DOHH2 (cell line): ENCODE measurements around the gene SLC6A3.

ENCODE experiments used
- H3F3A ChIP-seq: fragments of 200-600 bp; sonication (generic), shearing (Covaris generic); 2 replicates; pipeline ENCODE4 v1.6.0; 2016; ENCODE audit warnings: antibody characterized with exemption, mild to moderate bottlenecking; ENCODE audit not compliant: control insufficient read depth, insufficient read depth
- H3K27ac ChIP-seq: fragments of 200-600 bp; sonication (generic); 2 replicates; pipeline ENCODE4 v1.5.1; 2014; ENCODE audit warnings: low read depth, mild to moderate bottlenecking, low read length, moderate library complexity
- H3K27me3 ChIP-seq: fragments of 200-600 bp; sonication (generic); 2 replicates; pipeline ENCODE4 v1.6.1; 2014; ENCODE audit warnings: mild to moderate bottlenecking, low read length, mixed read lengths; ENCODE audit not compliant: control insufficient read depth
- H3K36me3 ChIP-seq: fragments of 200-600 bp; sonication (generic); 2 replicates; pipeline ENCODE4 v1.6.1; 2014; ENCODE audit warnings: mild to moderate bottlenecking, low read length, moderate library complexity, mixed read lengths; ENCODE audit not compliant: control insufficient read depth
- H3K4me1 ChIP-seq: fragments of 200-600 bp; sonication (generic); 2 replicates; pipeline ENCODE4 v1.6.1; 2014; ENCODE audit warnings: mild to moderate bottlenecking, low read length, mixed read lengths; ENCODE audit not compliant: control insufficient read depth
- H3K4me2 ChIP-seq: fragments of 200-600 bp; sonication (generic); 2 replicates; pipeline ENCODE4 v1.6.0; 2014; ENCODE audit warnings: mild to moderate bottlenecking, low read length, moderate library complexity
- H3K4me3 ChIP-seq: fragments of 200-600 bp; sonication (generic); 2 replicates; pipeline ENCODE4 v1.5.1; 2014; ENCODE audit warnings: mild to moderate bottlenecking, low read length, mixed read lengths
- H3K79me2 ChIP-seq: fragments of 200-600 bp; sonication (generic); 2 replicates; pipeline ENCODE4 v1.6.1; 2014; ENCODE audit warnings: mild to moderate bottlenecking, low read length, mixed read lengths; ENCODE audit not compliant: control insufficient read depth
- H3K9me2 ChIP-seq: fragments of 200-600 bp; sonication (generic); replicated peaks from 2 replicates; pipeline ENCODE4 v1.6.1; 2014; ENCODE audit warnings: mild to moderate bottlenecking, low read length, mixed read lengths; ENCODE audit not compliant: control insufficient read depth
- H3K9me3 ChIP-seq: fragments of 200-600 bp; sonication (generic); 2 replicates; pipeline ENCODE4 v1.6.1; 2014; ENCODE audit warnings: antibody characterized with exemption, low read length, mixed read lengths; ENCODE audit not compliant: control insufficient read depth, insufficient read depth
- H4K20me1 ChIP-seq: fragments of 200-600 bp; sonication (generic); 2 replicates; pipeline ENCODE4 v1.6.0; 2014; ENCODE audit warnings: low read depth, mild to moderate bottlenecking, antibody characterized with exemption, low read length, moderate library complexity; ENCODE audit not compliant: control insufficient read depth, insufficient read depth
- EZH2phosphoT487 ChIP-seq: fragments of 200-600 bp; sonication (generic); IDR thresholded peaks from 2 replicates; pipeline ENCODE4 v1.6.1; 2017; ENCODE audit warnings: borderline replicate concordance, mild to moderate bottlenecking, antibody characterized with exemption, low read length, moderate library complexity, mixed read lengths
- TF ChIP-seq, protein P1 (sequence below): fragments of 200-600 bp; sonication (generic); IDR thresholded peaks from one replicate; pipeline ENCODE4 v1.5.1; 2014; ENCODE audit warnings: antibody characterized with exemption, mild to moderate bottlenecking, low read depth, low read length; ENCODE audit not compliant: poor library complexity, severe bottlenecking

SLC6A3 gene

DNA sequence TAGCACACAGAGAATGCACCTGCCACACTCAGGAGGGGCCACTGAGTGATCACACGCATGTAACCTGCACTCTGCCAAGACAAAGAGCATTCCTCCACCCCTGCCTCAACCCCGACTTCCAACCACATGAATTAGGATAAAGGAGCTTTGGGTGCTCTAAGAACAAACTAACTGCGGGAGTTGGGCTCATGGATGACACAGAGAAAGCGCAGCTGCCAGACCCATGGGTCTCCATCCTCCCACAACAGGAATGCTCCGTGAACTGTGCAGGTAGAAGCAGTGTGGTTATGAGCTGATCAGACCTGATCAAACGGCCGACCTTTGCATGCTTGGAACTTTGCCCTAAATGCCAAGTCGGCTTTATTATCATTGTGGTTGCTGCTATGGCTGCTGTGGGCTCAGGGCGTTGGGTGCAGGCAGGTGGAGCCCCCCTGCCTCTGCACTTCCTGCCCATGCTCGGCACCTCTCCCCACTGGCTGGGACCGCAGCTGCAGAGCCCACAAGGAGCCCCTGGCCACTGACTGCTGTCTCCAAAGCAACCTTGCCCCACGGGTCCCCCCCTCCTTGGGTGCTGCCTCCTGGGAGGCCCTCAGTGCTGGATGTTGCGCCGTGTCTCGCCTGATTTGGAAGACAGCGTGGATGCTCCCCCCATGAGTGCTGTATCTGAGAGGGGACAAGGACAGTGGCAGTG lies 2.6 kb upstream of the SLC6A3 start:
- peaks cover 6% of the 10 kb centered on the region; the same call in 1 of the 2 replicates for H3K9me3 ChIP-seq
- H4K20me1 ChIP-seq, result no peaks in the 10 kb centered on the region
- no peak overlapping the region for H3K4me3 ChIP-seq
- no peaks in the 10 kb centered on the region for H3K4me1 ChIP-seq
- H3K79me2 ChIP-seq, result no peaks in the 10 kb centered on the region
- H3K4me2 ChIP-seq, result no peak overlapping the region
- TF ChIP-seq EZH2phosphoT487, result no peak
- TF ChIP-seq, protein P1, sequence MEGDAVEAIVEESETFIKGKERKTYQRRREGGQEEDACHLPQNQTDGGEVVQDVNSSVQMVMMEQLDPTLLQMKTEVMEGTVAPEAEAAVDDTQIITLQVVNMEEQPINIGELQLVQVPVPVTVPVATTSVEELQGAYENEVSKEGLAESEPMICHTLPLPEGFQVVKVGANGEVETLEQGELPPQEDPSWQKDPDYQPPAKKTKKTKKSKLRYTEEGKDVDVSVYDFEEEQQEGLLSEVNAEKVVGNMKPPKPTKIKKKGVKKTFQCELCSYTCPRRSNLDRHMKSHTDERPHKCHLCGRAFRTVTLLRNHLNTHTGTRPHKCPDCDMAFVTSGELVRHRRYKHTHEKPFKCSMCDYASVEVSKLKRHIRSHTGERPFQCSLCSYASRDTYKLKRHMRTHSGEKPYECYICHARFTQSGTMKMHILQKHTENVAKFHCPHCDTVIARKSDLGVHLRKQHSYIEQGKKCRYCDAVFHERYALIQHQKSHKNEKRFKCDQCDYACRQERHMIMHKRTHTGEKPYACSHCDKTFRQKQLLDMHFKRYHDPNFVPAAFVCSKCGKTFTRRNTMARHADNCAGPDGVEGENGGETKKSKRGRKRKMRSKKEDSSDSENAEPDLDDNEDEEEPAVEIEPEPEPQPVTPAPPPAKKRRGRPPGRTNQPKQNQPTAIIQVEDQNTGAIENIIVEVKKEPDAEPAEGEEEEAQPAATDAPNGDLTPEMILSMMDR, result no peak
- no peak overlapping the region for H3K27ac ChIP-seq
- peaks cover 9% of the 10 kb centered on the region; the same call in 1 of the 2 replicates for H3K27me3 ChIP-seq
- no peaks in the 10 kb centered on the region for H3K9me2 ChIP-seq
- no peaks in the 10 kb centered on the region for H3F3A ChIP-seq
- no peaks in the 10 kb centered on the region for H3K36me3 ChIP-seq

DNA sequence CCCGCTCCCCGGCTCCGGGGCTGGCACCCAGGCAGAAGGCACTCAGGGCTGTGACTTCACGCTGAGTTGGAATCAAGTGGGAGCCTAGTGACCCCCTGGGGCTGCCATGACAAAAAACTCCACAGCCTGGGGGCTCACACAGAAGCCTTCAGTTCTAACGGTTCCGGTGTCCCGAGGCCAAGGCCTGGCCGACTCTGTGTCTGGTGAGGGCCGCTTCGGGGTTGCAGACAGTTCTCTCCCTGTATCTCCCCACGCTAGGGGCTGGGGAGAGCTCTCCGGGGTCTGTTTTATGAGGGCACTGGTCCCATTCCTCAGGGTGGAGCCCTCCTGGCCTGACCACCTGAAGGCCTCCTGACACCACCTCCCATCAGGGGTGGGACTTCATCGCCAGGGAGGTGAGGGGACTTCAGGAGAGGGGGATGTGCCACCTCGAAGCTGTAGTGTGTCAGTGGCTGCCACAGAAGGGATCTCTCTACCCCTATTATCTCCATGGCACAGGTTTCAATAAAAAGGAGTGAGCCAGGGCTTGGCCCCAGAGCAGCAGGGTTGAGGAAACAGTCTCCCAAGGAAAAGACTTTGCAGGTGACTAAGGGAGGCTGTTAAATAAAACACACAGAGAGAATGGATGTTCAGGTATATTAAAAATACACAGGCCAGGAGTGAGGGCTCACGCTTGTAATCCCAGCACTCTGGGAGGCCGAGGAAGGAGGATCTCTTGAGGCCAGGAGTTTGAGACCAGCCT lies 1.5 kb upstream of the SLC6A3 start:
- no peaks in the 10 kb centered on the region for H3K36me3 ChIP-seq
- no peaks in the 10 kb centered on the region for H3K4me1 ChIP-seq
- H3K4me3 ChIP-seq, result no peak overlapping the region
- no peaks in the 10 kb centered on the region for H3F3A ChIP-seq
- no peaks in the 10 kb centered on the region; the same call in 1 of the 2 replicates for H3K9me3 ChIP-seq
- H3K27ac ChIP-seq, result no peak overlapping the region
- H3K27me3 ChIP-seq, result no peaks in the 10 kb centered on the region
- TF ChIP-seq, protein P1, result no peak
- TF ChIP-seq EZH2phosphoT487, result no peak
- H3K4me2 ChIP-seq, result no peak overlapping the region
- no peaks in the 10 kb centered on the region for H4K20me1 ChIP-seq
- H3K9me2 ChIP-seq, result no peaks in the 10 kb centered on the region
- H3K79me2 ChIP-seq, result no peaks in the 10 kb centered on the region

DNA sequence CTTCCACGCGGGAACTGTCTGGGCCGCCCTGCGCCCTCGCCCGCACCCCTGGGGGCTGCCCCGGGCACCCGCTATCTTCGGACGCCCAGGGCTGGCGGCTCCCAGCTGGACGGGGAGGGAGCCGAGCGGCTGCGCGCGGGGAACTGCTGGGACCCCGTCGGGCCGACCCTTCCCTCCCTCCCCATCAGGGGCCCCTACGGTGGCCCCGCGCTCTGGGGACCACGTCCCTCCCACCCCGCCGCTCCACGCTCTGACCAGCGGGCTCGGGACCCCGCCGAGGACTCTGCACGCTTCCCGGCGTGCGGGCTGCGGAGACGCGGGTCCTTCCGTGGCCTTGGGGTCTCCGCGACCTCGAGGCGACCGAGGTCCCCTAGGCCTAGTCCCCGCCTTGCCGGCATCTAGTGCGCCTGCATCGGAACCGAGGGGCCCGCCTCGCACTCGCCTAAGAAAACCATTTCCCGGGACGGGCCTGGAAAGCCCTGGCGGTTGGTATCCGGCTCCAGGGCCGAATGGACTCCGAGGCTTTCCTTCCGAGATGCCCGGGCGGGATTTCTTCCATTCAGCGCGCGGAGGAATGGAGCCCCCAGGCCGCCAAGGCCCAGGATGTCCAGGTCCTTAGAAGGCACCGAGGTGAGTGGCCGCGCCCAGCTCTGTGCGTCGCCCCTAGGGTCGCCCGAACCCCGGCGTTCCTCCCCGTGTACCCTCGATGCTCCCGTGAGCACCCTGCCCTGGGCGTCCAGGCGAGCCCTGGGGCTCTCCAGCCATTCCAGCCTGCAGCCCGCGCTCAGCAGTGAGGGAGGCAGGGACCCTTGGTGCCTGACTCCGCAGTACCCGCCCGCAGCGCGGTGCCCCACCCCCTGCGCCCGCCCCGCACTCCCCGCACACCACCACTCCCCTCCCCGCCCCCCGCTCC lies 705 bp upstream of the SLC6A3 start:
- no peaks in the 10 kb centered on the region for H3K27me3 ChIP-seq
- no peaks in the 10 kb centered on the region for H3K36me3 ChIP-seq
- no peak overlapping the region for H3K27ac ChIP-seq
- H4K20me1 ChIP-seq, result no peaks in the 10 kb centered on the region
- no peaks in the 10 kb centered on the region for H3F3A ChIP-seq
- H3K9me3 ChIP-seq, result no peaks in the 10 kb centered on the region; the same call in 1 of the 2 replicates
- no peak overlapping the region for H3K4me2 ChIP-seq
- TF ChIP-seq, protein P1, result no peak
- TF ChIP-seq EZH2phosphoT487, result no peak
- no peaks in the 10 kb centered on the region for H3K4me1 ChIP-seq
- H3K79me2 ChIP-seq, result no peaks in the 10 kb centered on the region
- no peaks in the 10 kb centered on the region for H3K9me2 ChIP-seq
- H3K4me3 ChIP-seq, result no peak overlapping the region
